NK-92 treated with Interleukin-12 subunit alpha and Interleukin-12 subunit beta, amount 100 ng/mL, for 24 hours (cell line): ENCODE data around the gene COMMD3.
A peak's percentile ranks its signal among the peaks of the same experiment; 100 is the strongest.
"Not testable (repeated sequence)": the region's sequence is repeated elsewhere in the genome, so short reads cannot be mapped to it uniquely, and the experiment has no call there.

ENCODE experiments used
- DNase-seq: peaks from one replicate; lab custom pipeline; 2025; lab: John Stamatoyannopoulos, UW

The COMMD3 gene

GRCh38 chr10:22316286-22317075 is at the start of gene COMMD3:
Gene COMMD3, plus strand, starts transcription at chr10:22316388. Its CDS starts 30 bp downstream, at chr10:22316418.
- peak; percentile 53 for DNase-seq

- DNase-seq, result no peak
Observed at GRCh38 chr10:22268503-22268902, 47.7 kb upstream of the COMMD3 start.

GRCh38 chr10:22271786-22272185 is 44.4 kb upstream of the COMMD3 start:
- no peak for DNase-seq

GRCh38 chr10:22278441-22278782 is 37.8 kb upstream of the COMMD3 start:
- DNase-seq, result no peak

- DNase-seq, result no peak
Observed at GRCh38 chr10:22280078-22280477, 36.1 kb upstream of the COMMD3 start.

GRCh38 chr10:22285130-22285529 is 31.1 kb upstream of the COMMD3 start:
- DNase-seq, result no peak

- no peak for DNase-seq
Observed at GRCh38 chr10:22293747-22294404, 22.3 kb upstream of the COMMD3 start.

- no peak for DNase-seq
Observed at GRCh38 chr10:22294694-22295093, 21.5 kb upstream of the COMMD3 start.

GRCh38 chr10:22301193-22301592 is 15.0 kb upstream of the COMMD3 start:
- DNase-seq, result no peak

- DNase-seq, result no peak
Observed at GRCh38 chr10:22303461-22303860, 12.7 kb upstream of the COMMD3 start.

GRCh38 chr10:22305721-22306120 is 10.5 kb upstream of the COMMD3 start:
- DNase-seq, result no peak

- no peak for DNase-seq
Observed at GRCh38 chr10:22308390-22308789, 7.8 kb upstream of the COMMD3 start.

GRCh38 chr10:22309180-22310000 is 6.8 kb upstream of the COMMD3 start:
- DNase-seq, result no peak

- not testable (repeated sequence) for DNase-seq
Observed at GRCh38 chr10:22310012-22310411, 6.2 kb upstream of the COMMD3 start.

- no peak for DNase-seq
Observed at GRCh38 chr10:22310928-22311327, 5.3 kb upstream of the COMMD3 start.

- DNase-seq, result no peak
Observed at GRCh38 chr10:22314852-22315251, 1.3 kb upstream of the COMMD3 start.

- no peak for DNase-seq
Observed at GRCh38 chr10:22315455-22316285, 518 bp upstream of the COMMD3 start.

- DNase-seq, result no peak
Observed at GRCh38 chr10:22317076-22317370, 835 bp downstream of the COMMD3 start.

- DNase-seq, result no peak
Observed at GRCh38 chr10:22317771-22318565, 1.8 kb downstream of the COMMD3 start.

GRCh38 chr10:22318772-22319171 is 2.6 kb downstream of the COMMD3 start:
- no peak for DNase-seq

GRCh38 chr10:22319547-22319979 is 3.4 kb downstream of the COMMD3 start:
- no peak for DNase-seq
